Frontal cortex (tissue), 4 donors: ENCODE data around the gene NFX1. TPM values are rescaled to one million over a fixed set of nuclear protein-coding genes. Genes with fewer than 3 reads are reported as not detected.
"Not testable (repeated sequence)": the region's sequence is repeated elsewhere in the genome, so short reads cannot be mapped to it uniquely, and the experiment has no call there.

Experiments used
- DNase-seq, 2 donors: peaks; one replicate each; pipeline ENCODE4 v3.0.0; 2012; ENCODE audit warnings: low spot score in 2 of 2
- FAIRE-seq: peaks from 2 replicates; lab custom pipeline; 2012; peaks lifted over from hg19 to GRCh38; lab: Jason Lieb, UNC
- total RNA-seq: library from RNA; depleted of rRNA; stranded (reverse); fragments of >200 nt; gene quantifications from one replicate; pipeline ENCODE4 v1.2.3, GENCODE V29; 2014
- donor health status: control.
- donor health status: control.
- donor health status: control.

NFX1 gene
- total RNA-seq, 1 donor from 2014 or later = 20.0 TPM

DNA sequence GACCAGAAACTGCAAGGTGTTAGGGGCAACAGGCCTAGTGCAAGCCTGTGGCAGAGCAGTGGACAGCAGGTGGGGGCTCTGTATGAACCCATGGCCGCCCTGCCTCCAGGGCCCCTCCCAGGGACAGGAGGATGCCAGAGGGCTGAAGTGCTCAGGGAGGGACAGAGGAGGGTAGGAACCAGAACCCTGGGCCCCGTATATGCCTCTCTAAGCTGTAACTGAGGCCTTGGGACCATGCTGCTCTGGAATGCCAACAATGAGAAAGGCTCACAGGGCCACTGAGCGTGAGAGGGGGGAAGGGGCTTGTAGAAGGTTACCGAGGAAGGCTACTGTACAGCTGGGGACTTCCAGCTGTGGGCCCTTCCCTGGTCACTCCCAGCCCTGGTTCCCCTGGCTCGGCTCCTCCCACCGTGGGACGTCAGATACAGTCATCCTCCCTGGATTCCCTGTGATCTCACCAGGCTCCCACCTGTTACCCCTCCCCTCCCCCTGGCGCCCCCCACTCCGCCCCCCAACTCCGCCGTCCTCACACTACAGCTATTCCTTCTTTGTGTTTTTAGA lies 91.0 kb downstream of the NFX1 start:
- no peak for DNase-seq

DNA sequence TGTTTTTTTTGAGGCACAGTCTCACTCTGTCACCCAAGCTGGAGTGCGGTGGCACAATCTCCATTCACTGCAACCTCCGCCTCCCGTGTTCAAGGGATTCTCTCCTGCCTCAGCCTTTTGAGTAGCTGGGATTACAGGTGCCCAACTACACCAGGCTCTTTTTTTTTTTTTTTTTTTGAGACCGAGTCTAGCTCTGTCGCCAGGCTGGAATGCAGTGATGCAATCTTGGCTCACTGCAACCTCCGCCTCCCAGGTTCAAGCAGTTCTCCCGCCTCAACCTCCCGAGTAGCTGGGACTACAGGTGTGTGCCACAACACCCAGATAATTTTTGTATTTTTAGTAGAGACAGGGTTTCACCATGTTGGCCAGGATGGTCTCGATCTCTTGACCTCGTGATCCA lies 92.1 kb downstream of the NFX1 start:
- FAIRE-seq = not testable (repeated sequence)

More for the DNA sequence above, 91.0 kb downstream of the NFX1 start:
- no peak for FAIRE-seq

DNA sequence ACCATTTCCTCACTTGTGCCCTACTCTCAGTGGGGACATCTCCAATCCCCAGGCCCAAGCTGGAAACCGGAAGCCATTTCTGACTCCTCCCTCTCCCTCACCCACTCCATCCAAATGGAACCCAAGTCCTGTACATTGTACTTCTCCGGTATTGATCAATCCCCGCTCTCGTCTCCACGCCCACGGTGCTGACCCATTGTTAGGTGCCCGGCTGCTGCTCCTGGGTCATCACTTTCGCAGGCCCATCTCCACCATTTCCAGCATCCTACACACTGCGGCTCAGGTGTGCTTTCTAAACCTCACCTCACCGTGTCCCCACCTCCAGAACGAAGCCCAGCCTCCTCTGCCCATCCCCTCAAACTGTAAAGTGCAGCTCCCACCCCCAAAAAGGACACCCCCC lies 93.1 kb downstream of the NFX1 start:
- DNase-seq, FAIRE-seq: not testable (repeated sequence)

More for the DNA sequence above, 92.1 kb downstream of the NFX1 start:
- DNase-seq = not testable (repeated sequence)

DNA sequence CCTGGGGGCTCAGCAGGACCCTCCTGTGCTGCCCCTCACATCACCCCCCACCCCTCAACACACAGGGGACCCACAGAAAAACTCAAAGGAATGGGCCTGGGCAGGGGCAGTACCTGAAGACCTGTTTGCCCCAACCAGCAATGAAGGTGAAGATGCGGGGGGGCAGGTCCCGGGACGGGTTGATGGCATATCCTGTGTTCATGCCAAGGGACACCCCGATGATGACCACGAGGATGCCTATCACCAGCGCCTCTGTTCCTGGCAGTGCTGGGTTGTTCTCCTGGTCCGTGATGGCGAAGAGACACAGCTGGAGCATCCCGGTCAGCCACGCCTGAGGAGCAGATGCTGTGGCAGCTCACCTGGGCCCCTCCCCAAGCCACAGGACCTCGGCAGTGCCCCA lies 95.2 kb downstream of the NFX1 start:
- not testable (repeated sequence) for DNase-seq, FAIRE-seq

DNA sequence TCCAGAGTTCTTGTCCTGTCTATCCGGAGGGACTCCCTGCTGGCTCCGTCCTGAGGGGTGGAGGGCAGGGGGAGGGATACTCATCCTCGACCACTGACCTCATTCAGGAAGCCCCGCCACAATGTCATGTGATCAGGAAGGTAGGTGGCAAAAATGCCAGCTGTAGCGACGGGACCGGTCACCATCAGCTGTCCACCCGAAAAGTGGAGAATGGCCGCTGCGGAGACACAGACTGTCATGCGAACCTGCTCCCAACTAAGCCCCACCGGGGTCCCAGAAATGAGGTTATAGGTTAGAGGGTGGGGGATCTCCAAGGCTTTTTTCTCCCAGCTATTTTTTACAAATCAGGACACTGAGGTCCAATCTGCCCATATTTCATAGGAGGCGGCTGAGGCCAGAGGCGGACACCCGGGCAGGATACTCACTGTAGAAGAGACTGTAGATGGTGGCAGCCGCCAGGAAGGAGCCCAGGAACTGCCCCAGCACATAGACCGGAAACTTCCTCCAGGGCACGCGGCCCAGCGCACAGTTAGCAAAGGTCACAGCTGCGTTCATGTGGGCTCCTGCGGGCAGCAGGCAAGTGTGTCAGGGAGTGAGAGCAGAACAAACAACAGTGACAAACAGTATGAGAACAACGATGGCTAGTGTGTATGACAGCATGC lies 95.8 kb downstream of the NFX1 start:
- DNase-seq, FAIRE-seq: not testable (repeated sequence)

DNA sequence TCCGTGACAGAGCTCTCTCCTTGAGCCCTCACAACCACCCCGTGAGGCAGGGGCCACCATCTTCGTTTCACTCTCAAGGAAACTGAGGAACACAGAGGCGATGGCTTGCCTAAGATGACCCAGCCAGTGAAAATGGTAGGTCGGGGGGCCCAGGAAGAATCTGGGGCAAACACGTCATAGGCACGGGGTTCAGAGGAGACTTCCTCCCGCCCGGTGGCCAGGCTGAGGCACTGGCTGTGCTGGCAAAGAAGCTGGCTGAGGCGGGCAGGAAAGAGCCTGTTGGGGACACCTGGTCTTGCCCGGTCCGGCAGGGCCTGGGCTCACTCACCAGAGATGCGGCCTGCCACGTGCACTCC lies 96.3 kb downstream of the NFX1 start:
- not testable (repeated sequence) for DNase-seq, FAIRE-seq

DNA sequence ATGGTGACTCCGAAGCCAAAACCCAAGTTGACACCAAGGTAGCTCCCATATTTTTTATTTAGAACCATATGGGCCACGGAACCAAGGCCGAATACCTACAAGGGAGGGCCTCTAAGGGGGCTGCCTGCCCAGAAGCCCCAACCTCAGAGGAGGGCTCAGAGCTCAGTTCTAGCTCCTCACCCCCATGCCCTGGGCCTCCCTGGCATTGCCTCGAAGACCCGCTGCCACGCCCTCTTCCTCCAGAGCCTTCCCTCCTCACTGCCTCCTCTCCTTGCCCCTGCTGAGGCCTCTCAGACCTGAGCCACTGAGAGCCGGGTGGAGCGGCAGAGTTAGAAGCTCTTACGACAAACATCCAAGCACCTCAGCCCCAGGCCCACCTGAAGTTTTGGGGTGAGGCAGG lies 96.7 kb downstream of the NFX1 start:
- DNase-seq = not testable (repeated sequence)

DNA sequence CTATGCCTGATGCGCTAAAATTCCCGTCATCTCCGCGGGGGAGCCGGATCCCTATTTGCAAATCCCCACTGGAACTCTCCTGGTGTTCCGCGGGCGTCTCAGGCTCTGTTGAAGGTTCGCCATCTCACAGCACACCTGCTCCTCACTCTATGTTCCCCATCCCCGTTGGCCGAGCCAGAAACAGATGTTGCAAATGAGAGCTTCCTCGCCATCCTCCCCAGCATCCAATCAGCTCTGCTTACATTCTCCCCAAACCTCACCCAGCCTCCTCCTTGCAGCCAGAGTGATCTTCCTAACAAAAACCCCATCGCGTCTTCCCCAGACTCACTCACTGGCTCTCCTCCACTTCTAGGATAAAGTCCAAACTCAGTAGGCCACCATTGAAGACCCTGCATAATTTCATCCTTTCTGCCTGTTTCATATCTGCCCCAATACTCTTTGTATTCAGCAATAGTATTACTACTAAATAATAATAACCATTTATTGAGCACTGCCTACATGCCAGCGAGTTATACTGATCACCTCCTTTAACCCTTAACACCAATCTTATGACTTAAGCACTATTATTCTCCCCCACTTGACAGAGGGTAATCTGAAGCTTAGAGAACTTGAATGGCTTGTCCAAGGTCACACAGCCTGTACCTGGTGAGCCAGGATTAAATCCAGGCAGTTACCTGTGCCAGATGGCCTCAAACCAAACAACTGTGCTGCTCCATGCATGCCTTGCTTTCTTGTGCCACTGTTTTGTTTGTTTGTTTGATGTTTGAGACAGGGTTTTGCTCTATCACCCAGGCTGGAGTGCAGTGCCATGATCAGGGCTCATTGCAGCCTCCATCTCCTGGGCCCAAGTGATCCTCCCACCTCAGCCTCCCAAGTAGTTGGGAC lies 98.0 kb downstream of the NFX1 start:
- DNase-seq (no peak), FAIRE-seq (no peak)

More for the DNA sequence above, 96.7 kb downstream of the NFX1 start:
- not testable (repeated sequence) for FAIRE-seq

DNA sequence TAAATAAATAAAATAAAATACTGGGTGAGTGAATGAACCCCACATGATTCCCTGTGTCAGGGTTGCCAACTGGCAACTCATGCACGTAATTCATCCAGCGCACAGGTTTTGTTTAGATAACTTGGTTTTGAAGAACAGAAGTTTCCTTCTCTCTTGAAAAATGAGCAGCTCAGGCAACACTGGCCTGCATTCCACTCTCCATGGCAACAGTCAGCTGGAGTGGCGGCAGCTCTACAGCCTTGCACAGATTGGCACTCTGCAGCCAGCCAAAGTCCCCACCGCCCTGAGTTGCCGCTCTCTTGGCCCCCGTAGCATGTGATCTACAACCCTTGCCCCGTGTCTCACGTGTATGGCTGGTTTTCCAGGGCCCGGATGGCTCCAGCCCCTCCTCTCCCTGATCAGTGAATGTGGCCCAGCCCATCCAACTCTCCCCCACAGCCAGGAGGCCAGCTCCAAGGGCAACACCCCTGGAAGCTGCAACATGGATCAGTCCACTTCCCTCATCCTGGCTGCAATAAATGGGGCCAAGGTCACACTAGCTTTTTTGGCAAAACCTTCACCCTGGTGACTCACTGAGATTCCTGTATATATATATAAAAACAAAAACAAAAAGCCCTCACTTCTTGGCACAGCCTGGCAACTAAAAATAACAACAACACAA lies 100.9 kb downstream of the NFX1 start:
- DNase-seq, FAIRE-seq: not testable (repeated sequence)

DNA sequence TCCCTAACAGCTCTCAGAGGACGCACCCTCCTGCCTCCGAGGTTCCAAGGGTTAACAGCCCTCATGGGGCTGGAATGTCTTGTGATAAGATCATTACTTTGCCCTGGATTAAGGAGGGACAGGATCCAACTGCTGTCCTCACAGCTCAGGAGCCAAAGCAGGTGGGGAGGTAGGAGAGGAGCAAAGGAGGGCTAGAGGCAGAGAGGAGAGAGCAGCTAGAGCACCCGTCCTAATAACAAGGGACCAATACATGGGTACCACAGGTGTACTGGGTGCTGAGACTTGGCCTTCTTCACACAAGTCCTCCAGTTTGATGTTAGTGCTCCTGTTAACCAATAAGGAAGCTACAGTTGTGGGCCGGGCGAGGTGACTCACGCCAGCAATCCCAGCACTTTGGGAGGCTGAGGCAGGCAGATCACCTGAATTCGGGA lies 102.3 kb downstream of the NFX1 start:
- DNase-seq, FAIRE-seq: not testable (repeated sequence)

DNA sequence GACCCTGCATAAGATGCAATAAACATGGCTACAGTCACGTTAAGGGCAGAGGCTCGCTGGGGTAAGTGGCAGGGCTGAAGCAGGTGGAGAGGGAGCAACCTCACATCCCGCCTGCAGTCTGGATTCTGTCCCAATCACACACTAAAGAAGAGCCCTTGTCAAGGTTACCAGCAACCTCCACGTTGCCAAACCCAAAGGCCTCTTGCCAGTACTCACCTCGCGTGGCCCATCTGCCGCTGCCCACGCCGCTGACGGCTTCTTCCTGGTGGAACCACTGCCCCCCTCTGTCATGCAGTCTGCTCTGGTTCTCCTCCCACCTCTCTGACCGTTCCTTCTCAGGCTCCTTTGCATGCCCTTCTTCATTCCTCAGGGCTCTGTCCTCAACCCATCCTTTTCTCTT lies 103.3 kb downstream of the NFX1 start:
- FAIRE-seq (no peak), DNase-seq (no peak)

DNA sequence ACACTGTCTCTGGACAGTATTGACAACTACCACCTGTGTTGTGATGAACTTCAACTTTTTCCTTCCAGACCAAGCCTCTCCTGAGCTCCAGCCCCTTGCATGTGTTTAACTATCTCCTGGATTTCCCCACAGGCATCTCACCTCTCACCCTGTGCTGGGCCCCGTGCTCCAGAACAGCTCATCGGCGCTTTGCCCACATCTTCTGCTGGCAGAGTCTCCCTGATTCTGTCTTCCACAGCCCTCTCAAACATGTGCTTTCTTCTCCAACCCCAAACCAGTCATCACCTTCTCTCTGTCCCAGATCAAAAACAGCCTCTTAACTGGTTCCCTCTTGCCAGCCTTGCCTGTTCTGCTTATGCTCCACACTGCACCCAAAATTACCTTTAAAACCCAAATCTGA lies 103.7 kb downstream of the NFX1 start:
- not testable (repeated sequence) for DNase-seq, FAIRE-seq

DNA sequence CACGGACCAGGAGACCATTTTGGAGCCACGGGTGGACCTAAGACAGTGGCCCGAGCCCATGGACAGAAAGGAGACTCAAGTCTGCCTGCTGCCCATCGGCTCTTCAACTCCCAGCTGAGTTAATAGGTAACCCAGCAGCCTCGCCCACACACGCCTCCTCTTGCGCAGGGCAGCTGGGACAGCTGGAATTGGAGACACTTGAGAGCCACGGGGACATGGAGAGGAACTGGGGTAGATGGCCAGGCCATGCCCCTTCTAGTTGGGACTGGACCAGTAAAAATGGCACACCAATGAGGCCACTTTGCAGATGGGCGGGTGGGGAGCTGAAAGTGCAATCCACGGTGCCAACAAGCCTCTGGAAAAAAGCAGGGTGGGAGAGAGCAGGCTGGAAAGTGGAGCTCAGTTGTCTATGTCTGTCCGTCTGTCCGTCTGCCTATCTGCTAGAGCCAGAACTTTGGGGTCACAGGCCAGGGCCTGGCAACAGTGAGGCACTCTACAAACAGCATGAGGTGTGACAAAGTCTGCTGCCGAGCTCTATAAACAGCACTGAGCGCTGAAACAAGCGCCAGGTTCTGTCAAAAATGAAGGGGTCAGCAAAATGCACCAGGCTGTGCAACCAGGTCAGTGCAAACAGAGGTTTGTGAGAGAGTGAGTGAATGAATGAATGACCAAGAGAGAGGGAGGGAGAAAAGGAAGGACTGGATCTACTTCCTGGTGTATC lies 105.0 kb downstream of the NFX1 start:
- DNase-seq, FAIRE-seq: not testable (repeated sequence)

DNA sequence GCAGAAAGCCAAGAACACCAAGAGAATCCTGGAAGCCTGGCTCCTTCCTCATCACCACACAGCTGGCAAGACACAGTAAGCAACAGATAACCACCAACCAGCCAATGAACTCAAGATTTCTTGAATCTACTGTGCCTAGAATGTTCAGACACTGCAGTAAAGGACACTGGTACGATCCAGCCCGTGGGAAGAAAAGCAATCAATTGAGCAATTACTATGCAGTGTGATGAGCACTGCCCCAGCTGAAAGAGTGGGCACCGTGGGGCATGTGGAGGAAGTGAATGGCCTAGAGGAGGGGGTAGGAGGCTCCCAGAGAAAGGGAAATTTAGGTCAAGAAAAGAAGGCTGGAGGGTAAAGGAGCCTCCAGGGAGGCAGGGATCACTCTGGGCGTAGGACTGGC lies 107.5 kb downstream of the NFX1 start:
- DNase-seq, FAIRE-seq: not testable (repeated sequence)

DNA sequence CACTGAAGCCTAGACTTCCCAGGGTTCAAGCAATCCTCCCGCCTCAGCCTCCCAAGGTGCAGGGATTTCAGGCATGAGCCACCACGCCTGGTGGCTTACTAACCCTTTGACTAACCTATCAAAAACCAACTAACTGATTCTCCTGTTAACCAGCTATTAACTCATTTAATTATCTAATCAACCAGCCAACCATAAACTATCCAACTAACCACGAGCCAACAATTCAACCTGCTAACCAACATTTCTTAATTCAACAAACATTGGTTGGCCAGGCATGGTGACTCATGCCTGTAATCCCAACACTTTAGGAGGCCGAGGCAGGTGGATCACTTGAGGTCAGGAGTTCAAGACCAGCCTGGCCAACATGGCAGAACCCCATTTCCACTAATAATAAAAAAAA lies 108.7 kb downstream of the NFX1 start:
- FAIRE-seq, DNase-seq: not testable (repeated sequence)

DNA sequence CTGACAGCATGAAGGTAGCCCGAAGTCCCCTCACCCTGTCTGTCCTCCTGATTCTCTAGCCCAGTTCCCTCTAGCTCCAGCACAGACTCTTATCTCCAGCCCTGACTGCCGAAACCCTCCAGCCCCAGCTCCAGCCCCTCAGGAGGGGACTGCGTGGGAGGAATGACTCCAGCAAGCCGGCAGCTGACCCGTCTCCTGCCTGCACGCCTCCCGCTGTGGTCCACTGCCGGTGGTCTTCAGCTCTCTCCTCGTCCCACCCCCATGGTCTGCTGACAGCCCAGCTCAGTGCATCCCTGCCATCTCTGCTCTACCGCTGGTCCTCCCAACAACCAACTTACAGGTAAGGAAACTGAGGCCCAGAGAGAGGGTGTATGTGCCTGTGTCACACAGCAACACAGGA lies 111.5 kb downstream of the NFX1 start:
- FAIRE-seq, DNase-seq: not testable (repeated sequence)

DNA sequence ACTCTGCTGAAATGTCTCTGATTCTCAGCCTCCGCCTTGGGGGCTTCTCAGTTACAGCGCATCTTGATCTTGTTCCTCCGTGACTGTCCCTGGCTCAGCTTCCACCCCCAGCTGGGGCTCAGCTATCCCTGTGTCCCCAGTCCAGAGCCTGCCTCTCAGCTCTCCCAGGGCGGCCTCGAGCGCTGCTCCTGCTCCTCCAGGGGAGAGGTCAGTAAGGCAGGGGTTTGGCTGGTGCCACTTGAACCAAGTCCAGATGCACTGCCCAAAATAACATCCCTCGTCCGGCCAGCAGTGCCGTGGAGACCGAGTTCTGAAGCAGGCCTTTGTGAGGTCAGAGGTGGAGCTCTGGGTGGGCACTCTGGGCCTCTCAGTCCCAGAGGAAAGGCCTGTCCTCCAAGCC lies 112.1 kb downstream of the NFX1 start, which contains the start of gene AQP7:
Gene AQP7, minus strand, starts transcription at position 198 of the 400 bp plus-strand sequence. CDS start 1,306 bp downstream, outside the sequence.
- DNase-seq, FAIRE-seq: not testable (repeated sequence)

DNA sequence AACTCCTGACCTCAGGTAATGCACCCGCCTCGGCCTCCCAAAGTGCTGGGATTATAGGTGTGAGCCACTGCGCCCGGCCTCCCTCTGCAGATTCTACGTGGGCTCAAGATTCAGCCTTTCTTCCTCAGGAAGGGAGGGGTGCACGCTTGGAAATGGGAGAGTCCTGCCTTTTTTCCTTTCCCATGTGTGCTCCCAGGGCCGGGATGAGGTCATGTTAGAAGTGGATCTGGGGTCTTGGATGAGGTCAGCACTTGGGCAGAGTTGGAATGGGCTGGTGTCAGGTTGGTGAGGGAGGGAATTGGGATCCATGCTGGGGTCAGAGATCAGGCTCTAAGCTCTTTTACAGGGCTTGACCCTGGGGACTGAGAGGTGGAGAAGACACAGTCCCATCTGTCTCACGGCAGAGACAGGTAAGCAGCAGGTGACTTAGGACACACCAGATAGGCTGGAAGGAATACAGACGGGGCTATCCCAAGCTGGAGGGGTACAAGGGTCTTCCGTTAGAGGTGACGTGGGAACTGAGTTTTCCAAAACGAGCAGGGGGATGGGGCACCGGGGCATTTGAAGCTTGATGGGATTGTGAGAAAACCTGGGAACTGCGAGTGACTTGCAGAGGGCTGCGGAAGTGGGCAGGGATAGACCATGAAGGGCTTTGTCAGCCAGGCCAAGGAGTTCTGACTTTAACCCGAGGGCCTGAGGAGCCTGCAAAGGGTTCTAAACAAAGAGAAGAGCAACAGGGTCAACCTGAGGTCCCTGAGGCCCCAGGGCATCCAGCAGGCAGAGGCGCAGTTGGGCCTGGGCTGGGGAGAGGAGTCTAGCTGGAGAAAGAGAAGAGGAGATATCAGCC lies 113.8 kb downstream of the NFX1 start:
- FAIRE-seq (no peak), DNase-seq (no peak)
